H1 (cell line): ENCODE results near the gene FBXL5. TPM values are rescaled to one million over a fixed set of nuclear protein-coding genes. Genes with fewer than 3 reads are reported as not detected.

Experiments used
- CHD7 ChIP-seq: fragments of 300-600 bp; sonication (generic); IDR thresholded peaks from 2 replicates; pipeline ENCODE4 v1.7.1; 2012; ENCODE audit warnings: low read length, moderate library complexity, mild to moderate bottlenecking, inconsistent platforms; ENCODE audit not compliant: insufficient replicate concordance
- CREB1 ChIP-seq: IDR thresholded peaks from 2 replicates; pipeline ENCODE4 v1.6.1; 2012; ENCODE audit warnings: inconsistent platforms
- GTF2F1 ChIP-seq: IDR thresholded peaks from 2 replicates; pipeline ENCODE4 v1.6.1; 2012; ENCODE audit warnings: low read depth, low read length, improper control_type of control experiment, borderline replicate concordance
- HDAC6 ChIP-seq: IDR thresholded peaks from one replicate; pipeline ENCODE4 v1.7.1; 2012; ENCODE audit warnings: low read depth, mild to moderate bottlenecking, inconsistent platforms, low read length, moderate library complexity
- KDM5A ChIP-seq: fragments of 200-600 bp; IDR thresholded peaks from 2 replicates; pipeline ENCODE4 v1.7.1; 2012; ENCODE audit warnings: mild to moderate bottlenecking, low read length, inconsistent platforms, mixed read lengths
- NANOG ChIP-seq: IDR thresholded peaks from 2 replicates; pipeline ENCODE4 v1.6.1; 2011; ENCODE audit warnings: low read length, low read depth, mild to moderate bottlenecking, inconsistent platforms; ENCODE audit not compliant: insufficient read depth, poor library complexity, severe bottlenecking
- NRF1 ChIP-seq: IDR thresholded peaks from 2 replicates; pipeline ENCODE4 v1.6.1; 2011; ENCODE audit warnings: mild to moderate bottlenecking, low read depth, low read length, improper control_type of control experiment
- RFX5 ChIP-seq: IDR thresholded peaks from 2 replicates; pipeline ENCODE4 v1.6.1; 2011; ENCODE audit warnings: low read depth, low read length, improper control_type of control experiment, borderline replicate concordance
- SAP30 ChIP-seq: fragments of 300-600 bp; sonication (generic); IDR thresholded peaks from 2 replicates; pipeline ENCODE4 v1.7.1; 2012; ENCODE audit warnings: low read length, moderate library complexity, mild to moderate bottlenecking, inconsistent platforms; ENCODE audit not compliant: insufficient read depth, insufficient replicate concordance
- SP1 ChIP-seq: IDR thresholded peaks from 2 replicates; pipeline ENCODE4 v1.6.1; 2011; ENCODE audit warnings: low read depth, low read length
- USF2 ChIP-seq: IDR thresholded peaks from 2 replicates; pipeline ENCODE4 v1.6.1; 2011; ENCODE audit warnings: low read length, improper control_type of control experiment
- polyA plus RNA-seq, 7 experiments: library from polyadenylated mRNA; depleted of rRNA in 3 of 7; stranded (reverse) in 5 of 7; unstranded in 2 of 7; fragments of >200 nt in 5 of 7; fragments of 200-250 nt in 2 of 7; gene quantifications; 1 replicate in 5 of 7; 2 replicates in 1 of 7; 4 replicates in 1 of 7; pipeline versions ENCODE4 v1.2.1 to v1.2.3, GENCODE V29; 2011 to 2013; ENCODE audit warnings: missing spikeins in 2 of 7, mixed read lengths in 2 of 7
- total RNA-seq: library from RNA; stranded (reverse); fragmentation: NEBNext Ultra II Directional; extraction: Animal tissue kit (Norgen Biotek cat#: 25700); gene quantifications from 2 replicates; pipeline ENCODE4 v1.2.1, GENCODE V29; 2021

FBXL5 gene
- total and polyA plus RNA-seq, 2 of the 8 experiments (the other 6 are each of a cell fraction or from before 2014, with no cell fraction given), result 34.6 to 62.7 TPM

GRCh38 chr4:15652841-15653240 lies 2.3 kb downstream of the FBXL5 start (continued):
- no peak for TF ChIP-seq CHD7
- no peak for TF ChIP-seq USF2
- no peak for TF ChIP-seq GTF2F1
- no peak for TF ChIP-seq SAP30
- TF ChIP-seq KDM5A, result no peak
- TF ChIP-seq RFX5, result no peak
- no peak for TF ChIP-seq NRF1
- TF ChIP-seq HDAC6, result no peak
- no peak for TF ChIP-seq CREB1
- TF ChIP-seq NANOG, result no peak
- no peak for TF ChIP-seq SP1
